ENCODE results near the gene POLQ. TPM values are rescaled to one million over a fixed set of nuclear protein-coding genes. Genes with fewer than 3 reads are reported as not detected.

POLQ gene
- total RNA-seq, 1 experiment from 2014 or later = 9.4 TPM

DNA sequence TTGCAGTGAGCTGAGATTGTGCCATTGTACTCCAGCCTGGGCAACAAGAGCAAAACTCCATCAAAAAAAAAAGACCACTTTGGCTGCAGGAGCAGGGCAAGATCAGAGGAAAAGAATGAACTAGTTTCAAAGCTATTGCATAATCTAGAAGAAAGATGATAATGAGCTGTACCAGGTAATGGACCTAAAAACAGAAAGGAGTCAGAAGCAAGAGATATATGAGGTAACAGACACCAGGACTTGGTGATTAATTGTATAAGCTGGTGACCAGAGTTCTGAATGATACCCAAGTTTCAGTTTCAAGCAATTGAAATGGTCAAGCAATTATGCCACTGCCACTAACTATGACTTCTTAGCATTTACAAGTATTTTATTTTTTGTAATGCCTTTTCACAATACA lies 2.9 kb downstream of the POLQ start:
- Histone ChIP-seq H3K27me3 (ENCODE audit: control insufficient read depth, insufficient read depth, low read length) (no peaks in the 10 kb centered on the region), H3K4me3 (ENCODE audit: insufficient read depth, low read depth, low read length) (no peak overlapping the region)
- no peak for DNase-seq

DNA sequence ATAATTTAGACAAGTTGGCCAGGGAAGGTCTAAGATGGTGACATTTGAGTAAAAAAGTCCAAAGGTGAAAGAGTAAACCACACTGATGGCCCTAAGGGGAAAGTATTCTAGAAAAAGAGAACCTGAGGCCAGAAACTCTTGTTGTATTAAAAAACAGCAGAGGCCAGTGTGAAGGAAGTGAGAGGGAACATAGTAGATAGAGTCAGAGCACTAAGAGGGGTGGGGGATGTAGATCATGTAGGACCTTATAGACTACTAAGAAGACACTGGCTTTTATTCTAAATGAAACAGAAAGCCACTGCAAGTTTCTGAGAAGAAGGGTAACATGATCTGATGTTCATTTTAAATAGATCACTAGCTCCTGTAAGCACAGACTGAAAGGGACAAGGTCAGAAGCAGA lies 14.5 kb downstream of the POLQ start:
- Histone ChIP-seq H3K27me3 (ENCODE audit: control insufficient read depth, insufficient read depth, low read length) (no peaks in the 10 kb centered on the region), H3K36me3 (replicated peaks; ENCODE audit: control insufficient read depth, insufficient read depth, low read length) (peaks cover 13% of the 10 kb centered on the region), H3K4me3 (ENCODE audit: insufficient read depth, low read depth, low read length) (no peak overlapping the region)
- DNase-seq = no peak

More for the DNA sequence above, 2.9 kb downstream of the POLQ start:
- peaks cover 15% of the 10 kb centered on the region for H3K36me3 ChIP-seq (replicated peaks; ENCODE audit: control insufficient read depth, insufficient read depth, low read length)

DNA sequence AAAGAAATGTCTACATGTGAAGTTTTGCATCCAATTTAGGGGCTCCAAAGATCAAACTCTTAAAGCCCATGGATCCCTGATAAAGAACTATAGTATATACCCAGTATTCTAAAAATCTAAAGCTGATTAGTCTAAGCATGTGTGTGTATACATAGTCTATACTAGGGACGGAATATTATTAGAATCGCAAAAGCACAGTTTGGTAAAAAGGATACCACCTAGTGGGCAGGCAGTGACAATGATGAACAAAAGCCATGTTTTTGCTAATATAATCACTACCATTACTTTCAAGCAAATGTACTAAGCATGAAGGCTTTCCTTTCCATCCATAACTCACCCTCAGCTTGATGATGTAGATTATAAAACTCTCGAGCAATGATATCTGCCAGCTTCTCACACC lies 16.5 kb downstream of the POLQ start:
- H3K36me3 ChIP-seq (replicated peaks; ENCODE audit: control insufficient read depth, insufficient read depth, low read length) = peaks cover 8% of the 10 kb centered on the region
- DNase-seq = no peak

DNA sequence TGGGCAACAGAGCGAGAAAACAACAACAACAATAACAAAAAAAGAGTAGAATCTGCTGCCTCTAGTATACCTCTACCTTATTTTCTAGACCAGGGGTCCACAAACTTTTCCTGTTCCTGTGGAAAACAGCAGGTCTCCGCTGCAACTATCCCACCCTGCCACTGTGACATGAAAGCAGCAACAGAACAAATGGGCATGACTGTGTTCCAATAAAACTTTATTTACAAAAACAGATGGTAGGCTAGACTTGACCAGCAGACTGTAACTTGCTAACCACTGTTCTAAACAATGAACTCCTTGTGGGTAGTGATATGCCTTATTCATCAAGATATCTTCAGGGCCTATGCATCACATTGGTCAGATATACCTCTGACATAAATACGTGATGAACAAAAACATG lies 25.3 kb downstream of the POLQ start:
- no peaks in the 10 kb centered on the region for H3K27me3 ChIP-seq (ENCODE audit: control insufficient read depth, insufficient read depth, low read length)
- DNase-seq = no peak
- H3K36me3 ChIP-seq (replicated peaks; ENCODE audit: control insufficient read depth, insufficient read depth, low read length) = peaks cover 7% of the 10 kb centered on the region
- no peak overlapping the region for H3K4me3 ChIP-seq (ENCODE audit: insufficient read depth, low read depth, low read length)

More for the DNA sequence above, 16.5 kb downstream of the POLQ start:
- H3K4me3 ChIP-seq (ENCODE audit: insufficient read depth, low read depth, low read length) = no peak overlapping the region
- no peaks in the 10 kb centered on the region for H3K27me3 ChIP-seq (ENCODE audit: control insufficient read depth, insufficient read depth, low read length)

DNA sequence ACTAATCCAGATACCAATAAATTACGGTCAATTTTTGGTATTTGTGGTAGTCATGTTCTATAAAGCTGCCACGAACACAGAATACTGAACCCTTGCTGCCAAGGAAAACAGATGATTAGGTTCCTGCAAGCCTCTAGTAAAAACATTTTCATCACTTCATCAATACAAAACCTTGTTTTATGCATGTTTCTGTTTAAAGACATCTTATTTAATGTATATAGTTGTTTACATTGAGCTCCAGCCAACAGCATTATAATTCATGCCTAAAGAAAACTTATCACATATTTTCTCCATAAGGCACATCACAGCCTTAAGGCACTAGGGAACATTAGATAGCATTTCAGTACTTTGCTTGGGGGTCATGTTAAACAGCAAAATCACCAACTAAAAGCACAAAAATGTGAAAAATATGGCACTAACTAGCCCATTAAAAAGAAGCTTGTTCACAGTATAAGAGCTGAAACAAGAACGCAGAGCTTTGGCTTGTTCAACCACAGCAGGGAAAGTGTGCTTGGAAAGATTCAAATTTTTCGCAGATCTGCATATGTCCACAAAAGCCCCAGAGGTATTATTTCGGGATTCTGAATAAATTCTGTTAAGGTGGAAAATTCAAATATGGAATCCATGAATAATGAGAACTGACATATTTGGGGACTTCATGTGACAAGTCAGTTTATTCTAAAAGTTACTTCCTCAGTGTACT lies 27.7 kb downstream of the POLQ start:
- DNase-seq = no peak
- no peak overlapping the region for H3K4me3 ChIP-seq (ENCODE audit: insufficient read depth, low read depth, low read length)
- peaks cover 7% of the 10 kb centered on the region for H3K36me3 ChIP-seq (replicated peaks; ENCODE audit: control insufficient read depth, insufficient read depth, low read length)
- no peaks in the 10 kb centered on the region for H3K27me3 ChIP-seq (ENCODE audit: control insufficient read depth, insufficient read depth, low read length)

DNA sequence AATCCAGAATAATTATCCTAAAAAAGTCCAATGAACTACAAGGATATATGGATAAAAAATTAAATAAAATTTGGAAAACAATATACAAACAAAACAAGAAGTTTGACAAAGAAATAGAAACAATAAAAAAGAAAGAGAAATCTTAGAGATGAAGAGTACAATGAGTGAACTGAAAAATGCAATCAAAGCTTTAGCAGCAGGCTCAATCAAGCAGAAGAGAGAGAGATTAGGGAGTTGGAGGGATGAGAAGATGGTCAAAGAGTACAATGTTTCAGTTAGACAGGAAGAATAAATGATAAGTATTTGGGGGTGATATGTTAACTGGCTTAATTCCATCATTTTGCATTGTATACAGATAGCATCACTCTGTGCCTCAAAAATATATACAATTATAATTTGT lies 29.9 kb downstream of the POLQ start:
- no peaks in the 10 kb centered on the region for H3K27me3 ChIP-seq (ENCODE audit: control insufficient read depth, insufficient read depth, low read length)
- H3K36me3 ChIP-seq (replicated peaks; ENCODE audit: control insufficient read depth, insufficient read depth, low read length) = peaks cover 4% of the 10 kb centered on the region
- DNase-seq = no peak
- H3K4me3 ChIP-seq (ENCODE audit: insufficient read depth, low read depth, low read length) = no peak overlapping the region

DNA sequence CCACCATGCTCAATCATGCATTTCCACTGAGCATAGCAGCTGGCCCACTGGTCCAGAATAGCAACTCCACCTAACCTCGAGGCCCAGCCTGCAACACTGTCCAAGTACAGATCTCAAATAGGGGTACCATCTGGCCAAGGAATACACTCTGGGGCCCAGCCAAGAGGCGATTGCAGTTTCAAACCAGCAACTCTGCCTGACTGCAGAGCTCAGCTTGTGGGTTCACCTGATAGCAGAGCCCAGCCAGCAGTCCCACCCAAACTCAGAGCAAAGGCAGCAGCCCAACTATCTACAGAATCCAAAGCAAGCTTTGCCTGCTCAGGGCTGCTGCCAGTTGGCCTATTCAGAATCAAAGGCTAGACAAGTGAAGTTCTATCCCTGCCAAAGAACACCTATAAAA lies 30.5 kb downstream of the POLQ start:
- no peak for DNase-seq
- Histone ChIP-seq H3K36me3 (replicated peaks; ENCODE audit: control insufficient read depth, insufficient read depth, low read length) (peaks cover 2% of the 10 kb centered on the region), H3K4me3 (ENCODE audit: insufficient read depth, low read depth, low read length) (no peak overlapping the region)

DNA sequence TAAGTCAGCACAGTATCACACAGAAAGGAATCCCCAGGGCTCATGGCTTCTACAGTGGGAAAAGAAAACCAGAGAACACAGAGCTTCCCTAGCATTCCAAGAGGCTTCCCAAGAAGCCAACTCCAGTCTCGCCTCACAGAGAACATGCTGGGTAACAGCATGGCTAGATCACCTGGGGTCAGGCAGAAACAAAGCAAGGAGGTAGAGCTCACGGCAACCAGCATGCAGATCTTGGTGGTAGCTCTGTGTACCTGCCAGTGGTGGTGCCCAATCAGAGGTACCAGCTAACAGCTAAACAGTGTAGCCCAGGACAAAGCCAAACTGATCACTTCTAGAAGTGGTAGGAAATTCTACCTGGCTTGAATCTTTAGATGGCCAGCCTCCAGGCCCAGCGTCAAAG lies 31.3 kb downstream of the POLQ start:
- peak; percentile 22 for DNase-seq
- Histone ChIP-seq H3K27me3 (ENCODE audit: control insufficient read depth, insufficient read depth, low read length) (no peaks in the 10 kb centered on the region), H3K4me3 (ENCODE audit: insufficient read depth, low read depth, low read length) (no peak overlapping the region), H3K36me3 (replicated peaks; ENCODE audit: control insufficient read depth, insufficient read depth, low read length) (peaks cover 6% of the 10 kb centered on the region)

More for the DNA sequence above, 30.5 kb downstream of the POLQ start:
- no peaks in the 10 kb centered on the region for H3K27me3 ChIP-seq (ENCODE audit: control insufficient read depth, insufficient read depth, low read length)

DNA sequence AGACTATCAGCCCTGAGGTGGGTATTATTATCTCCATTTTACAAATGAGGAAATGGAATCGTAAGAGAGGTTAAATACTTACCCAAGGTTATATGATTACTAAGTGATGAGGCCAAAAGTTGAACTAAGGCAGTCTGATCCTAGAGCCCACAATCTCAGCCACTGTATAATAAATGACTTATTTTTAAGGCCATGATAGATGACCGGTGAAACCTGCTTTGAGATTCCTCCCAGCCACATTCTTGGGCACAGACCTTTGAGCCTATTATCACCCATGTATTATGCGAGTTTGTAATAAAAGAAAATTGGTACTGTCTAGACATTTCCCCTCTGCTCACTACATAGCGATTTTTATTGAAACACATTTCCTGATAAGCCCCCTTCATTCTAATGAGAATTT lies 37.4 kb downstream of the POLQ start:
- no peaks in the 10 kb centered on the region for H3K27me3 ChIP-seq (ENCODE audit: control insufficient read depth, insufficient read depth, low read length)
- no peak overlapping the region for H3K4me3 ChIP-seq (ENCODE audit: insufficient read depth, low read depth, low read length)
- peaks cover 8% of the 10 kb centered on the region for H3K36me3 ChIP-seq (replicated peaks; ENCODE audit: control insufficient read depth, insufficient read depth, low read length)
- DNase-seq = no peak

DNA sequence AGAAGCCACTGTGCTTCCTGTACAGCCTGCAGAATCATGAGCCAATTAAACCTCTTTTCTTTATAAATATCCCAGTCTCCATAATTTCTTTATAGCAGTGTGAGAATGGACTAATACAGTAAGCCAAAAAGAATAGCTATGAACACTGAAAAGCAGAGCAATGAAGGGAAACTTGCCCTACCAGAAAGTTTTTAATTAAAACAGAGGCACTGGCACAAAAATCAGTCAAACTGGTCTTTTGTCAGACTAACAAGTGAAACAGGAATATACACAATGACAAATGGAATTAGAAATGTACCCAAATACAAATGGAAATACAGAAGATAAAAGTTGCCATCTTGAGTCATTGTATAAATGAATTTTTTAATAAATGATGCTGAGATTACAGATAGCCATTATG lies 40.5 kb downstream of the POLQ start:
- no peak overlapping the region for H3K4me3 ChIP-seq (ENCODE audit: insufficient read depth, low read depth, low read length)
- H3K27me3 ChIP-seq (ENCODE audit: control insufficient read depth, insufficient read depth, low read length) = no peaks in the 10 kb centered on the region
- H3K36me3 ChIP-seq (replicated peaks; ENCODE audit: control insufficient read depth, insufficient read depth, low read length) = peaks cover 6% of the 10 kb centered on the region
- no peak for DNase-seq

DNA sequence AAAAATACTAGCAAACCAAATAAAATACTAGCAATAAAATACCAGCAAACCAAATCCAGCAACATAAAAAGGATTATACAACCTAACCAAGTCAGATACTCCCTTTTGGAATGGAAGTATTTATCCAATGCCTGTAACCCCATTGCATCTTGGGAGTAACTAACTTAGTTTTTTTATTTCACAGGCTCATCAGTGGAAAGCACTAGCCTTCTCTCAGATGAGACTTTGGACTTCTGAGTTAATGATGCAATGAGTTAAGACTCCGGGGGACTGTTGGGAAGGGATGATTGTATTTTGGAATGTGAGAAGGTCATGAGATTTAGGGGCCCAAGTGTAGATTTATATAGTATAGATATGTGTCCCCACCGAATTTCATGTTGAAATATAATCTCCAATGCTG lies 41.2 kb downstream of the POLQ start:
- Histone ChIP-seq H3K27me3 (ENCODE audit: control insufficient read depth, insufficient read depth, low read length) (no peaks in the 10 kb centered on the region), H3K4me3 (ENCODE audit: insufficient read depth, low read depth, low read length) (no peak overlapping the region)
- no peak for DNase-seq

DNA sequence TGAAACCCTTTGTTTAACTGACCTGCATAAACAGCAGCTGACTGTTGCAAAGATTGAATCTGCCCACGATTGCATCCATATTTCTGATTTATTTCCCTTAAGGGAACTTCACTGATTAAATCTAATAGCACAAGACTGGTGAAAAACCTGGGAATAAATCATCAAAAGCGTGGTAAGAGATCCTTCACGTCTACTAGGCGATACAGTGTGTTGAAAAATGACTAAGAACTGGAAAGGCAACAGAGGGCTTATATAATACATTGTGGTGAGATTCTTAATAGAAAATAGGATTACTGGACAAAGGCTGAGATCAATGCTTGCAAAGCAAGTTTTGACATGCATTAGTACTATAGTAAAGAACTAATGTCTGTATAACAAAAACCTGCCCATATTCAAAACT lies 49.0 kb downstream of the POLQ start:
- Histone ChIP-seq H3K4me3 (ENCODE audit: insufficient read depth, low read depth, low read length) (no peak overlapping the region), H3K27me3 (ENCODE audit: control insufficient read depth, insufficient read depth, low read length) (no peaks in the 10 kb centered on the region), H3K36me3 (replicated peaks; ENCODE audit: control insufficient read depth, insufficient read depth, low read length) (no peaks in the 10 kb centered on the region; the same call in 1 of the 2 replicates)
- no peak for DNase-seq

More for the DNA sequence above, 41.2 kb downstream of the POLQ start:
- peaks cover 3% of the 10 kb centered on the region for H3K36me3 ChIP-seq (replicated peaks; ENCODE audit: control insufficient read depth, insufficient read depth, low read length)

DNA sequence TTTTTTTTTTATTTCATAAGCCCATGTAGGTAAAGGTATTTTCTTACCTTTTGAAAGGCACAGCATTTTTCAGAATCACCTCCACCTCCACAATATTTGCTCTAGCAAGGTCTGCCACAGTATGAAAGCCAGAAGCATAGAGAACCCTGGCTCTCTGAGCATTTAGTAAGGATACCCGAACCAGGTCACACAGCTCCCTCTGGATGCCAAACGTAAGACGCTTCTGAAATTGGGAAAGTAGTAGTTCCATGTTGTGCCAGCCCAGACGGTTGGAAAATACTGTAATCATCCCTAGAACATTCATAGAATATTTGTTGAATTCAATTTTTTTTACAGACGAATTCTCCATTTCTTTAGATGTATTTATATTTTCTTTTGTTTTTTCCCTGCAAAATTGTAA lies 52.4 kb downstream of the POLQ start:
- no peaks in the 10 kb centered on the region for H3K27me3 ChIP-seq (ENCODE audit: control insufficient read depth, insufficient read depth, low read length)
- DNase-seq = no peak
- H3K4me3 ChIP-seq (ENCODE audit: insufficient read depth, low read depth, low read length) = no peak overlapping the region
- H3K36me3 ChIP-seq (replicated peaks; ENCODE audit: control insufficient read depth, insufficient read depth, low read length) = peaks cover 3% of the 10 kb centered on the region

DNA sequence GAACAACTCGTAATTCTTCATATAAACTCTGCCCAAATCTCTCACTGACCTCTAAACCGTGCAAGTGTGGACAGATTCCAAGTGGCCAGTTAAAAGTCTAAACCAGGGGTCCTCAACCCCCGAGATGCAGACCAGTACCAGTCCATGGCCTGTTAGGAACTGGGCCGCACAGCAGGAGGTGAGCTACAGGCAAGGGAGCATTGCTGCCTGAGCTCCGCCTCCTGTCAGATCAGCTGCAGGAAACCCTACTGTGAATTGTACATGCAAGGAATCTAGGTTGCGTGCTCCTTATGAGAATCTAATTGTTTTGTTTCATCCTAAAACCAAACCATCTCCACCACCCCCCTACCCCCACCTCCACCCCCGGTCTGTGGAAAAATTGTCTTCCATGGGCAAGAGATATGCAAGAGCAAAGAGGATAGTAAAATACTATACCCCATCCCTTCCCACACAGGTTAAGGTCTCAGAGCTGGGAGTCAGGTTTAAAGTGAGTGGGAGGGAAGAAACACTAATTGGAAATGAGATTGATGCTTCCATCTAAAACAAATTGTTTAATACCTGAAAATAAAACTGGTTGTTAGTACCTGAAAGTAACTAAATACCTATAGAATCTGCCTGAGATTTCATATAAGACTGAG lies 54.0 kb downstream of the POLQ start:
- H3K36me3 ChIP-seq (replicated peaks; ENCODE audit: control insufficient read depth, insufficient read depth, low read length) = peaks cover 5% of the 10 kb centered on the region
- no peaks in the 10 kb centered on the region for H3K27me3 ChIP-seq (ENCODE audit: control insufficient read depth, insufficient read depth, low read length)
- H3K4me3 ChIP-seq (ENCODE audit: insufficient read depth, low read depth, low read length) = no peak overlapping the region
- no peak for DNase-seq

DNA sequence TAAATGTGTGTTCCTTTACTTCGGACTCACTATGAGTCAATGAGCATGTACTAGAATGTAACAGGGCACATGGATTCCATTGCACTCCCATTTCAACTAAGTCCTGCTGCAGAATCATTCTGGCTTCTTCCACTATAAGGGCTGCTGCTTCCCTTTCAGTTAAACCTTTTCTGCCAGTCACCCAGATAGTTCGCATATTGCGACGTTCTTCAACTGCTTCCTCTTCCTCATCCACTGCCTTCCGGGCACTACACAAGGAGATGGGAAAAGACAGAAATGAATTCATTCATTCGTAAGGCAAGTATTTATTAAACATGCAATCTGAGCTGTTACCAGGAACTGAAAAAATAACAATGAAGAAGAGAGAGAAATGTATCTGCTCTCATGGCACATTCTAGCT lies 55.6 kb downstream of the POLQ start:
- Histone ChIP-seq H3K36me3 (replicated peaks; ENCODE audit: control insufficient read depth, insufficient read depth, low read length) (peaks cover 5% of the 10 kb centered on the region), H3K4me3 (ENCODE audit: insufficient read depth, low read depth, low read length) (no peak overlapping the region), H3K27me3 (ENCODE audit: control insufficient read depth, insufficient read depth, low read length) (no peaks in the 10 kb centered on the region)
- no peak for DNase-seq

Measured in H7 (cell line).